Epithelial cell of esophagus (primary cell): ENCODE results near the gene NHLRC2.

ENCODE experiments used
- DNase-seq: peaks from one replicate; pipeline ENCODE4 v3.0.0; 2010; ENCODE audit warnings: low read depth
- H3K4me3 ChIP-seq: 2 replicates; pipeline ENCODE4 v1.5.1; 2011; ENCODE audit warnings: mild to moderate bottlenecking, low read length, control low read depth
- CTCF ChIP-seq: IDR thresholded peaks from 2 replicates; pipeline ENCODE4 v1.5.1; 2011; ENCODE audit warnings: low read depth, mild to moderate bottlenecking, low read length, control low read depth, inconsistent platforms; ENCODE audit not compliant: insufficient read depth; ENCODE audit errors: missing control alignments

The NHLRC2 gene

GRCh38 chr10:113924664-113925063 is 70.2 kb downstream of the NHLRC2 start:
- TF ChIP-seq CTCF = no peak
- H3K4me3 ChIP-seq = no peak overlapping the region
- DNase-seq = no peak

- no peak for TF ChIP-seq CTCF
- no peak overlapping the region for H3K4me3 ChIP-seq
- DNase-seq = no peak
Measured at GRCh38 chr10:113927440-113927839, 73.0 kb downstream of the NHLRC2 start.

GRCh38 chr10:113928830-113929229 is 74.4 kb downstream of the NHLRC2 start:
- TF ChIP-seq CTCF = no peak
- DNase-seq = no peak
- no peak overlapping the region for H3K4me3 ChIP-seq

- DNase-seq = no peak
- no peak overlapping the region for H3K4me3 ChIP-seq
- no peak for TF ChIP-seq CTCF
Measured at GRCh38 chr10:113929522-113929921, 75.1 kb downstream of the NHLRC2 start.

GRCh38 chr10:113930482-113931057 is 76.1 kb downstream of the NHLRC2 start:
- no peak for DNase-seq
- no peak for TF ChIP-seq CTCF
- no peak overlapping the region for H3K4me3 ChIP-seq

- no peak for TF ChIP-seq CTCF
- no peak for DNase-seq
- no peak overlapping the region for H3K4me3 ChIP-seq
Measured at GRCh38 chr10:113932854-113933253, 78.4 kb downstream of the NHLRC2 start.

GRCh38 chr10:113933894-113934532 is 79.6 kb downstream of the NHLRC2 start:
- TF ChIP-seq CTCF = no peak
- no peak for DNase-seq
- no peak overlapping the region for H3K4me3 ChIP-seq
